Measurements from ENCODE around the gene EPHA1.

Gene EPHA1

DNA sequence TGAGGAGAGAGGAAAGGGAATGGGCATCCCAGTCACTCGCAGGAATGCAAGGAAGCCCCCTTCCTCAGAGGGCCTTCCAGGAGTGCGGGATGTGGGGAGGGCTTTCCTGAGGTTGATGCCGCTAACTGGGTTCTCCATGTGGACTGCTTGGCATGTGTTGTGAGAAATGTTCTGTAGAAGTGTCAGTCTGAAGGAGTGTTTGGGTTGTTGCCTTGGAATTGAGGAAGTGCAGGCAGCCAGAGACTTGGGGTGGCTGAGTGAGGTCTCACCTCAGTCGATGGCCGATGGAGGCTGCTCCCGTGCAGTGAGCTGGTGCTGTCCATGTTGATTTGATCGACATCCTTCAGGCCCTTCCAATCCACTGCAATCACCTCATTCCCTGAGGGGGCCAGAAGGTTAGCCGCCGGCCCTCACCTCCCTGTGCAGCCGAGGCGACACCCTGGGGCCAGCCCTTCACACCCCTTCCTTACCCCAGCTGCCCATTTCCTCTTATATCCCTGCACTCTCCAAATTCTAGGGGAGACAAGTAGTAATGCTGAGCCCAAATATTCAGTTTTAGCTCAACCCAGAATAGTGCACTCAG is 48.8 kb downstream of the EPHA1 start:
- TF ChIP-seq, protein P1, sequence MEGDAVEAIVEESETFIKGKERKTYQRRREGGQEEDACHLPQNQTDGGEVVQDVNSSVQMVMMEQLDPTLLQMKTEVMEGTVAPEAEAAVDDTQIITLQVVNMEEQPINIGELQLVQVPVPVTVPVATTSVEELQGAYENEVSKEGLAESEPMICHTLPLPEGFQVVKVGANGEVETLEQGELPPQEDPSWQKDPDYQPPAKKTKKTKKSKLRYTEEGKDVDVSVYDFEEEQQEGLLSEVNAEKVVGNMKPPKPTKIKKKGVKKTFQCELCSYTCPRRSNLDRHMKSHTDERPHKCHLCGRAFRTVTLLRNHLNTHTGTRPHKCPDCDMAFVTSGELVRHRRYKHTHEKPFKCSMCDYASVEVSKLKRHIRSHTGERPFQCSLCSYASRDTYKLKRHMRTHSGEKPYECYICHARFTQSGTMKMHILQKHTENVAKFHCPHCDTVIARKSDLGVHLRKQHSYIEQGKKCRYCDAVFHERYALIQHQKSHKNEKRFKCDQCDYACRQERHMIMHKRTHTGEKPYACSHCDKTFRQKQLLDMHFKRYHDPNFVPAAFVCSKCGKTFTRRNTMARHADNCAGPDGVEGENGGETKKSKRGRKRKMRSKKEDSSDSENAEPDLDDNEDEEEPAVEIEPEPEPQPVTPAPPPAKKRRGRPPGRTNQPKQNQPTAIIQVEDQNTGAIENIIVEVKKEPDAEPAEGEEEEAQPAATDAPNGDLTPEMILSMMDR (IDR thresholded peaks at IDR 0.05; ENCODE audit: control insufficient read depth, extremely low read depth, insufficient read depth), result no peak
- DNase-seq (ENCODE audit: low read depth), result no peak

DNA sequence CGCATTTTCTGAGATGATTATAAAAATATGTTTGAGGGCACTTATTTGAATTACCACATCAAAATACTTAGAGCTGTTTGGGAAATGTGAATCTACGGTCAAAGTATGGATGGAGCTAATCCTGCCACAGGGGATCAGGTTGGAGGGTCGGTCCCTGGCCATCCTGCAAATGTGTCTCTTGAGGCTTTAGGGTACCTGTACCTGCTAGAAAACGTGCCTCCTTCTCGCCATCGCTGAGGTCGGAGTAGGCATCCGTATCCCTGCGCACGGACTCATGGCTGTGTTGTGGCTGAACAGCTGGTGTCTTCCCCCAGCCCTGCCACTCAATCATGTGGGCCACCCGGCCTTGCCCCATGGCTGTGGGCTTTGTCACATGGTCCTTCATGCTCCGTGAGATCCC is 50.0 kb downstream of the EPHA1 start:
- DNase-seq (ENCODE audit: low read depth), result no peak
- TF ChIP-seq, protein P1 (IDR thresholded peaks at IDR 0.05; ENCODE audit: control insufficient read depth, extremely low read depth, insufficient read depth), result no peak
- H3K4me3 ChIP-seq (ENCODE audit: low read depth, low read length), result no peak overlapping the region

More for the DNA sequence above, 48.8 kb downstream of the EPHA1 start:
- no peak overlapping the region for H3K4me3 ChIP-seq (ENCODE audit: low read depth, low read length)

DNA sequence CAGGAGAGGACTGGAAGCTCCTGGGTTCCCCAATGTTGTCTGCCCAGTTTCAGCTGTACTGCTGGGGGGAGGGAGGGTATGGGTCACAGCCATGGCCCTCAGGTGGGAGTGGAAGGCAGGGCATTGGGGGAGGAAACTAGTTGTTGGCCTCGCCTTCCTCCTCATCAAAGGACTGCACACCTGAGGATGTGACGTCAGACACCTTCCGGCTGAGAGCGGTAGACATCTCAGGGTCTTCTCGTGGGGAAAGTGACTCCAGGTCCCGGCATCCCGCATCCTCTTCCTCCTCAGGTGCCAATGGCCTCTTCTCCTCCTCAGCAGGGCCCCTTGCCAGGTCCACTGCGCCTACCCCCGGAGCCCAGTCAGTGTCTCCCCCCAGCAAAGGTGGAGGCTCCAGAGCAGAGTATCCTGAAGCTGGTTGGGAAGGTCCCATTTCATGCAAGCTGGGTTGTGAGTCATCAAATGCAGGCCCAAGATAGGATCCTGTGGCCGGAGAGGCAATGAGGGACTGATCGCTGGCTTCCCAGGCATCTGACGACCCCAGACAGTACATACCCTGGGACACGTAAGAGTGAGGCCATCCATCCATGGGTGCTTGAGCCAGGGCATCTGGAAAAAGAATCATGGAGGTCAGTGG is 52.1 kb downstream of the EPHA1 start:
- H3K4me3 ChIP-seq (ENCODE audit: low read depth, low read length), result no peak overlapping the region
- TF ChIP-seq, protein P1 (IDR thresholded peaks at IDR 0.05; ENCODE audit: control insufficient read depth, extremely low read depth, insufficient read depth), result no peak
- DNase-seq (ENCODE audit: low read depth), result no peak

DNA sequence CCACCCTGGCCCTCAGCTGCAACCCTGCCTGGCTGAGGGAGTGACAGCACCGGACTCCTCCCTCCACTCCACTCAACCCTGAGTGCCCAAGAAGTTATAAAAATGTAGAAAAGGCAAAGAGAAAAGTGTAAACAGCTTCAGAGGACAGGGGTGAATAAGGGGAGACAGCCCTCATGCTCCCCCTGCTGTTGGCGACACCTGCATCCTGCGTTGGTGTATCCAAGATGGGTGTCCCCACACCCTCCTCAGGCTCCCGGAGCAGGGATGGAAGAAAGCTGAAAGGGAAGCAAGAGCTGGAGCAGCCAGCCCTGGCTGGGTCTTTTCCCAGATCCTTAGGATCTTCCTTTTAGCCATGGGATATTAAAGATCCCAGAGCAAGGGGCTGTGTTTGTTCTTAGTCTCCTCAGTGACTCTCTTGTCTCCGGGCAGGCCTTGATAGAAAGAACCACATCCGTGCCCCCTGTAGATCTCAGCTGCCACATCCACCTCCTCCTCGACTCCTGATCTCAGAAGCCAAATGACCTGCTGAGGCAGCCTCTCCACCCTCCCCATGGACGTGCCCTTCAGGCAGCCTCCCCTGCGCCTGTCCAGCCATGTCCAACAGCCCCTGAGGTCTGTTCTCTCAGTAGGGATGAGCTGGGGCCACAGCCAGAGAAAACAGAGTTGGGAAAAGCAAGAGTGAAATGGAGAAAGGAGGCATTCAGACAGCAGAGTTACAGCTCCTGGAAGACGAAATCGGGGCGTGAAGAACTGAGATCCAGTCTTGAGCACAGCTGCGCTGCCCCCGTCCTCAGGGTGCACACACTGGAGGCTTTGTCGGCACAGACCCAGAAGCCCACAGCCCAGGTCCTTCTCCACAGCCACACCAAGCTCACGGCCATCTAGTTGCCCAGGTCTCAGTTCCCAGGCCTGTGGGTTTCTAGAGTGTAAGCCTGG is 52.9 kb downstream of the EPHA1 start:
- TF ChIP-seq, protein P1 (IDR thresholded peaks at IDR 0.05; ENCODE audit: control insufficient read depth, extremely low read depth, insufficient read depth), result no peak
- no peak for DNase-seq (ENCODE audit: low read depth)
- H3K4me3 ChIP-seq (ENCODE audit: low read depth, low read length), result no peak overlapping the region

DNA sequence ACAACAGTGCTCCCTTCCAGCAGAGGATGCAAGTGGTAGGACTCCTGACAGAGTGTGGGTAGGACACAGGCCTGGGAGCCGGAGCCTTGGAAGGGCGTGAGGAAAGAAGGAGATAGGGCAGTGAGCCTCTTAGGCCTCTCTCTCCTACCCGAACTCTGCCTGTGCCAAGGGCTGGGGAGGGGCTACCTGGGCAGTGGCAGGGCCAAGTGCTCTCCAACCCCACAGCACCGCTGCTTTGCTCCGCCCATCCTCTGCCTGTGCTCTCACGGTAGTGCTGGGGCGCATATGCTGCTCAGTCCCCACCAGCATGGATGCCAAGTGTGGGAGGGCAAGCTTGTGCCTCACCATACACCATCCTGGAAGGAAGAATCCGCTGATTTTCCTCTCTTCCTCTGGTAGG is 53.7 kb downstream of the EPHA1 start:
- no peak for DNase-seq (ENCODE audit: low read depth)
- no peak overlapping the region for H3K4me3 ChIP-seq (ENCODE audit: low read depth, low read length)
- TF ChIP-seq, protein P1 (IDR thresholded peaks at IDR 0.05; ENCODE audit: control insufficient read depth, extremely low read depth, insufficient read depth), result no peak

DNA sequence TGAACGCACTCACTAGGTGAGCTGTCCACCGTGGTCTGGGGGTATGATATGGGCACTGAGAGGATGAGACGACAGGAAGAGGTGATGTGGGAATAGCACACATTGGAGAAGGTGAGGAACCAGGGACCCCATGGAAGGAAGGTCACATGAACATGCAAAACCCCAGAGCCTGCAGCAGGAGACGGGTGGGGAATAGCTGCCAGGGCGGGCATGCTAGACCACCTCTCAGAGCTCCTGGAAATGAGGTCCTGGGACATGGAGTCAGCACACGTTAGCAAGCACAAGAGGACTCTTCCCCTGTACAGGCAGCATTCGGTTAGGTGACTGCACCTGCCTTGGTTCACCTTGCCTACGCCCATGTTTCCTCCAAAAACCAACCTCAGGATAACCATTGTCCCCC is 54.3 kb downstream of the EPHA1 start:
- no peak for DNase-seq (ENCODE audit: low read depth)
- H3K4me3 ChIP-seq (ENCODE audit: low read depth, low read length), result no peak overlapping the region
- TF ChIP-seq, protein P1 (IDR thresholded peaks at IDR 0.05; ENCODE audit: control insufficient read depth, extremely low read depth, insufficient read depth), result no peak
